ENCODE data around the gene CRACR2A. TPM values are rescaled to one million over a fixed set of nuclear protein-coding genes. Genes with fewer than 3 reads are reported as not detected.

CRACR2A gene
- total RNA-seq, 1 donor from 2014 or later: 5.2 TPM

Other genes starting within 250 kb of the CRACR2A start
- 4.9 TPM for gene PARP11, start 120.3 kb upstream of the CRACR2A start, total RNA-seq

Measured in Right ventricle myocardium superior (tissue), 1 donor.